GM12878 (cell line): ENCODE results near the gene SDS. TPM values are rescaled to one million over a fixed set of nuclear protein-coding genes. Genes with fewer than 3 reads are reported as not detected.

ENCODE experiments used
- ATAC-seq: fragments of 200-7000 bp; cut with Tn5 transposase; 3 replicates; pipeline ENCODE4 v1.9.1; 2020; ENCODE audit warnings: mild to moderate bottlenecking, moderate library complexity
- BruUV-seq: library from RNA; stranded (reverse); fragments of 400-500 nt; replicated peaks from 2 replicates; lab custom pipeline; 2021; lab: Mats Ljungman, UMichigan
- CTCF ChIA-PET: fragments of 300-600 bp; sonication (Branson Sonifier 250); formaldehyde crosslinking; extraction: SDS; loops from one replicate; lab custom pipeline; 2021; ENCODE audit warnings: inconsistent platforms; lab: Yijun Ruan, JAX
- POLR2A ChIA-PET: fragments of 350-600 bp; formaldehyde crosslinking; extraction: SDS; loops from one replicate; lab custom pipeline; 2021; ENCODE audit warnings: inconsistent platforms; lab: Charles Lee
- RAD21 ChIA-PET: fragments of 300-600 bp; sonication (Branson Sonifier 250); formaldehyde crosslinking; loops from one replicate; lab custom pipeline; 2023; ENCODE audit warnings: antibody characterized with exemption; ENCODE audit not compliant: unreplicated experiment; lab: Charles Lee
- SMC1A ChIA-PET: fragments of 300-600 bp; sonication (Branson Sonifier 250); formaldehyde crosslinking; loops from one replicate; lab custom pipeline; 2023; ENCODE audit not compliant: unreplicated experiment, uncharacterized antibody; lab: Charles Lee
- DNase-seq: peaks from one replicate; pipeline ENCODE4 v3.0.0-alpha.2; 2011; ENCODE audit warnings: low read depth, low spot score
- FAIRE-seq: peaks from 3 replicates; lab custom pipeline; 2011; peaks lifted over from hg19 to GRCh38; lab: Jason Lieb, UNC
- H2AFZ ChIP-seq: 2 replicates; pipeline ENCODE4 v1.6.0; 2011; ENCODE audit warnings: low read depth, low read length, control low read depth; ENCODE audit not compliant: control insufficient read depth
- H3K27ac ChIP-seq: 2 replicates; pipeline ENCODE4 v1.5.1; 2011; ENCODE audit warnings: control low read depth; ENCODE audit not compliant: control insufficient read depth, insufficient read depth
- H3K27me3 ChIP-seq, 2 experiments: replicated peaks in 1 of 2; 2 replicates each; pipeline versions ENCODE4 v1.6.0 to v1.6.1; 2011; ENCODE audit warnings: low read length in 1 of 2; ENCODE audit not compliant: control insufficient read depth in 2 of 2, insufficient read depth in 2 of 2
- H3K36me3 ChIP-seq, 2 experiments: 2 replicates each; pipeline ENCODE4 v1.5.1; 2011; ENCODE audit warnings: low read length in 1 of 2; ENCODE audit not compliant: control insufficient read depth in 2 of 2, insufficient read depth in 2 of 2
- H3K4me1 ChIP-seq: 2 replicates; pipeline ENCODE4 v1.6.1; 2011; ENCODE audit warnings: mild to moderate bottlenecking, low read length, moderate library complexity, mixed read lengths; ENCODE audit not compliant: control insufficient read depth, insufficient read depth
- H3K4me2 ChIP-seq: 2 replicates; pipeline ENCODE4 v1.6.0; 2011; ENCODE audit warnings: control low read depth; ENCODE audit not compliant: control insufficient read depth, insufficient read depth
- H3K4me3 ChIP-seq: fragments of 200-600 bp; sonication (generic); 2 replicates; pipeline ENCODE4 v1.5.1; 2016
- H3K79me2 ChIP-seq: 2 replicates; pipeline ENCODE4 v1.6.0; 2011; ENCODE audit warnings: low read length; ENCODE audit not compliant: control insufficient read depth, insufficient read depth
- H3K9ac ChIP-seq: 2 replicates; pipeline ENCODE4 v1.8.0; 2011; ENCODE audit warnings: low read length, control low read depth, mixed read lengths; ENCODE audit not compliant: control insufficient read depth, insufficient read depth
- H3K9me3 ChIP-seq: replicated peaks from 3 replicates; pipeline ENCODE4 v1.5.1; 2011; ENCODE audit warnings: mild to moderate bottlenecking, low read length; ENCODE audit not compliant: control insufficient read depth, insufficient read depth
- H4K20me1 ChIP-seq: 2 replicates; pipeline ENCODE4 v1.6.0; 2011; ENCODE audit not compliant: control insufficient read depth, insufficient read depth
- BMI1 ChIP-seq: fragments of 450-650 bp; IDR thresholded peaks from 2 replicates; pipeline ENCODE4 v1.6.1; 2016; ENCODE audit warnings: mild to moderate bottlenecking, moderate library complexity, borderline replicate concordance
- HDAC6 ChIP-seq: fragments of 200-600 bp; sonication (generic); IDR thresholded peaks from one replicate; pipeline ENCODE4 v1.8.0; 2017; ENCODE audit warnings: antibody characterized with exemption; ENCODE audit not compliant: unreplicated experiment
- IKZF1 ChIP-seq: fragments of 450-650 bp; conservative IDR thresholded peaks from 2 replicates; pipeline ENCODE4 v1.6.1; 2017; ENCODE audit warnings: antibody characterized with exemption, mild to moderate bottlenecking
- MEF2A ChIP-seq: IDR thresholded peaks from 2 replicates; pipeline ENCODE4 v1.6.1; 2011; ENCODE audit warnings: low read depth, mild to moderate bottlenecking, low read length, moderate library complexity; ENCODE audit not compliant: insufficient read depth
- MTA3 ChIP-seq: IDR thresholded peaks from 2 replicates; pipeline ENCODE4 v1.6.1; 2012; ENCODE audit warnings: low read length, inconsistent platforms, borderline replicate concordance
- NR2C2 ChIP-seq: IDR thresholded peaks from 2 replicates; pipeline ENCODE4 v1.6.1; 2011; ENCODE audit warnings: borderline replicate concordance, low read depth; ENCODE audit not compliant: control insufficient read depth, insufficient read length
- PAX8 ChIP-seq: fragments of 450-650 bp; IDR thresholded peaks from 2 replicates; pipeline ENCODE4 v1.6.1; 2017; ENCODE audit warnings: mild to moderate bottlenecking, moderate library complexity
- POLR2AphosphoS5 ChIP-seq: IDR thresholded peaks from 2 replicates; pipeline ENCODE4 v1.6.1; 2011; ENCODE audit warnings: mild to moderate bottlenecking, low read length, inconsistent platforms
- ZBED1 ChIP-seq: IDR thresholded peaks from 2 replicates; pipeline ENCODE4 v1.6.1; 2016; ENCODE audit warnings: borderline replicate concordance
- WGBS: methylation state at CpG from one replicate; pipeline ENCODE4 v1.1.6; 2016; ENCODE audit warnings: low lambda C conversion rate; ENCODE audit not compliant: insufficient replicate concordance, insufficient coverage; ENCODE audit errors: missing lambda C conversion rate; 5-methylcytosine and 5-hydroxymethylcytosine counted together
- in situ Hi-C: fragments of 300-500 bp; cut with MboI; formaldehyde crosslinking; loops from 9 replicates; pipeline ENCODE4 v1.14.3; 2018; ENCODE audit warnings: mixed read lengths
- intact Hi-C: fragments of 100-400 bp; cut with micrococcal nuclease; formaldehyde crosslinking; loops from one replicate; pipeline ENCODE4 v1.14.2; 2022; ENCODE audit not compliant: unreplicated experiment
- polyA plus RNA-seq, 11 experiments: library from polyadenylated mRNA; depleted of rRNA in 4 of 11; unstranded in 6 of 11; stranded (reverse) in 5 of 11; fragments of >200 nt; fragmentation: Nextera tagmentation in 4 of 11; fragmentation: Illumina TruSeq in 1 of 11; extraction: Ambion mirVana in 4 of 11; extraction: Trizol in 1 of 11; gene quantifications; 1 replicate in 1 of 11; 2 replicates in 10 of 11; pipeline versions ENCODE4 v1.2.1 to v1.2.3, GENCODE V29; 2011 to 2016; ENCODE audit warnings: inconsistent platforms in 2 of 11, missing spikeins in 2 of 11, low read depth in 1 of 11
- total RNA-seq, 4 experiments: library from RNA; depleted of rRNA in 3 of 4; stranded (reverse); fragments of >200 nt in 3 of 4; fragmentation: Illumina TruSeq in 1 of 4; extraction: Trizol in 1 of 4; gene quantifications; 2 replicates each; pipeline versions ENCODE4 v1.2.1 to v1.2.3, GENCODE V29; 2013 to 2021
- TF ChIP-seq, protein P1 (sequence below): fragments of 450-650 bp; IDR thresholded peaks from 2 replicates; pipeline ENCODE4 v1.6.1; 2016; ENCODE audit warnings: mild to moderate bottlenecking, moderate library complexity, borderline replicate concordance

Gene SDS
- total and polyA plus RNA-seq, 10 of the 15 experiments (the other 5 are each of a cell fraction or from before 2014, with no cell fraction given) = 0.18 TPM; not detected in 9

DNA sequence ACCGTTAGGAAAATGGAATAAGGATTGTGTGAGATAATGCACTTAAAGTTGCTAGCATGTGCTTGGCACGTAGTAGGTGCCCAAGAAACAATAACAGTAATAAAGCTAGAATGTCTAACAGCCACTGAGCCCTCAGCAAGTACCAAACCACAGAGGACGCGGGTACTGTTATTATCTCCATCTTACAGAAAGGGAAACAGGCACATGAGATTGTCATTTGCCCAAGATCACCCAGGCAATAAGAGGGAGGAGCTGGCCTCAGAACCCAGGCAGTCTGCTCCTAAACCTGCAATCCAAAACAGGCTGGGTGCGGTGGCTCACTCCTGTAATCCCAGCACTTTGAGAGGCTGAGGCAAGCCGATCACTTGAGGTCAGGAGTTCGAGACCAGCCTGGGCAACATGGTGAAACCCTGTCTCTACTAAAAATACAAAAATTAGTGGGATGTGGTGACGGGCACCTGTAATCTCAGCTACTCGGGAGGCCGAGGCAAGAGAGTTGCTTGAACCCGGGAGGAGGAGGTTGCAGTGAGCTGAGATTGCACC, 5.1 kb upstream of the SDS start:
- DNase-seq (no peak), ATAC-seq (no peak), FAIRE-seq (no peak)
- ChIA-PET CTCF (no interaction called here), RAD21 (interaction anchor here (1.0 kb wide), 1 partner anchor 27 kb away, joined by 3 read pairs; no protein-coding TSS in a partner anchor), SMC1A (no interaction called here), POLR2A (interaction anchor here (0.5 kb wide), 1 partner anchor 264 kb away, joined by 8 read pairs; no protein-coding TSS in a partner anchor)
- no peaks in the 10 kb centered on the region for H3K27me3 ChIP-seq
- no peaks in the 10 kb centered on the region for H4K20me1 ChIP-seq
- intact Hi-C loops = no loop called here
- 52% methylated on average over 11 of the region's 11 CpGs for WGBS
- no peak overlapping the region for H3K4me2 ChIP-seq
- TF ChIP-seq MEF2A (no peak), POLR2AphosphoS5 (no peak), IKZF1 (no peak), MTA3 (no peak), PAX8 (no peak), HDAC6 (no peak)
- H3K4me3 ChIP-seq = no peak overlapping the region
- H3K9ac ChIP-seq = no peak overlapping the region
- H3K36me3 ChIP-seq = no peaks in the 10 kb centered on the region
- in situ Hi-C loops = no loop called here
- no TSS peak for BruUV-seq
- no peak overlapping the region for H3K27ac ChIP-seq
- no peak overlapping the region for H2AFZ ChIP-seq
- peaks cover 6% of the 10 kb centered on the region for H3K4me1 ChIP-seq
- H3K79me2 ChIP-seq = no peaks in the 10 kb centered on the region
- H3K9me3 ChIP-seq = no peaks in the 10 kb centered on the region

DNA sequence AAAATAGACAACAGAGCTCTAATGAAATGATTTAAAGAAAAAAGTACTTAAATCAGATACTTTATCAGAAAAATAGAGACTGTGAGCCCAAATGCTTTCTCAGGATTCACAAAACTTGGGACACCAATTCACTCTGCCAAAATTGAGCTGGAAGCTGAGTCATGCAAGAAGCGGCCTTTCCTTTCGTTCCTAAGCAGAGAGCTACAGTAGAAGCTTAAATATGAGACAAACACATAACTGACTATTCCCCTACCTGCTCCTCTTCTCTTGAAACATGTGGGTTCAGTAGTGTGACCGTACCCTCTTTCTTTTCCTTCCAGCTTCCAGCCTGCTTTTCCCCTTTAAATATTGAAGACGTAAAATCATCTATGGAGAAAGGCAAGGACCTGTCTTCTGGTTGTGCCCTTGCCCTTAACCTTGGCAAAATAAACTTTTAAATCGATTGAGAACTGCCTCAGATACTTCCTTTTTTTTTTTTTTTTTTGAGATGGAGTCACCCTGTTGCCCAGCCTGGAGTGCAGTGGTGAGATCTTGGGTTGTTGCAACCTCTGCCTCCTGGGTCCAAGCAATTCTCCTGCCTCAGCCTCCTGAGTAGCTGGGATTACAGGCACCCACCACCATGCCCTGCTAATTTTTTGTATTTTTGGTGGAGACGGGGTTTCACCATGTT, 4.4 kb upstream of the SDS start:
- Histone ChIP-seq H4K20me1 (no peaks in the 10 kb centered on the region), H3K4me2 (no peak overlapping the region), H3K4me1 (peaks cover 10% of the 10 kb centered on the region; the same call in 1 of the 2 replicates), H3K79me2 (no peaks in the 10 kb centered on the region), H3K27me3 (no peaks in the 10 kb centered on the region), H3K4me3 (no peak overlapping the region), H3K36me3 (no peaks in the 10 kb centered on the region), H2AFZ (no peak overlapping the region), H3K9me3 (no peaks in the 10 kb centered on the region), H3K27ac (no peak overlapping the region), H3K9ac (no peak overlapping the region)
- ChIA-PET RAD21 (interaction anchor here (1.0 kb wide), 1 partner anchor 26 kb away, joined by 3 read pairs; no protein-coding TSS in a partner anchor), CTCF (interaction anchor here (0.6 kb wide), 1 partner anchor 519 kb away, joined by 3 read pairs; no protein-coding TSS in a partner anchor), SMC1A (interaction anchor here (1.0 kb wide), 1 partner anchor 73 kb away, joined by 3 read pairs; the partner anchor contains the start of gene SLC8B1), POLR2A (no interaction called here)
- WGBS = 53% methylated on average over 6 of the region's 6 CpGs
- TF ChIP-seq NR2C2 (no peak), BMI1 (no peak), ZBED1 (no peak)
- TF ChIP-seq, protein P1, sequence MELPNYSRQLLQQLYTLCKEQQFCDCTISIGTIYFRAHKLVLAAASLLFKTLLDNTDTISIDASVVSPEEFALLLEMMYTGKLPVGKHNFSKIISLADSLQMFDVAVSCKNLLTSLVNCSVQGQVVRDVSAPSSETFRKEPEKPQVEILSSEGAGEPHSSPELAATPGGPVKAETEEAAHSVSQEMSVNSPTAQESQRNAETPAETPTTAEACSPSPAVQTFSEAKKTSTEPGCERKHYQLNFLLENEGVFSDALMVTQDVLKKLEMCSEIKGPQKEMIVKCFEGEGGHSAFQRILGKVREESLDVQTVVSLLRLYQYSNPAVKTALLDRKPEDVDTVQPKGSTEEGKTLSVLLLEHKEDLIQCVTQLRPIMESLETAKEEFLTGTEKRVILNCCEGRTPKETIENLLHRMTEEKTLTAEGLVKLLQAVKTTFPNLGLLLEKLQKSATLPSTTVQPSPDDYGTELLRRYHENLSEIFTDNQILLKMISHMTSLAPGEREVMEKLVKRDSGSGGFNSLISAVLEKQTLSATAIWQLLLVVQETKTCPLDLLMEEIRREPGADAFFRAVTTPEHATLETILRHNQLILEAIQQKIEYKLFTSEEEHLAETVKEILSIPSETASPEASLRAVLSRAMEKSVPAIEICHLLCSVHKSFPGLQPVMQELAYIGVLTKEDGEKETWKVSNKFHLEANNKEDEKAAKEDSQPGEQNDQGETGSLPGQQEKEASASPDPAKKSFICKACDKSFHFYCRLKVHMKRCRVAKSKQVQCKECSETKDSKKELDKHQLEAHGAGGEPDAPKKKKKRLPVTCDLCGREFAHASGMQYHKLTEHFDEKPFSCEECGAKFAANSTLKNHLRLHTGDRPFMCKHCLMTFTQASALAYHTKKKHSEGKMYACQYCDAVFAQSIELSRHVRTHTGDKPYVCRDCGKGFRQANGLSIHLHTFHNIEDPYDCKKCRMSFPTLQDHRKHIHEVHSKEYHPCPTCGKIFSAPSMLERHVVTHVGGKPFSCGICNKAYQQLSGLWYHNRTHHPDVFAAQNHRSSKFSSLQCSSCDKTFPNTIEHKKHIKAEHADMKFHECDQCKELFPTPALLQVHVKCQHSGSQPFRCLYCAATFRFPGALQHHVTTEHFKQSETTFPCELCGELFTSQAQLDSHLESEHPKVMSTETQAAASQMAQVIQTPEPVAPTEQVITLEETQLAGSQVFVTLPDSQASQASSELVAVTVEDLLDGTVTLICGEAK = no peak
- no peak for FAIRE-seq
- intact Hi-C loops (no loop called here), in situ Hi-C loops (no loop called here)
- no peak for DNase-seq
- no TSS peak for BruUV-seq
- ATAC-seq = no peak
